GM23338 (cell line): ENCODE measurements around the gene CGRRF1.

Experiments used
- CREB1 ChIP-seq: fragments of 250-450 bp; sonication (Bioruptor Pico); IDR thresholded peaks from 2 replicates; pipeline ENCODE4 v1.5.0; 2020; ENCODE audit warnings: low read depth, mild to moderate bottlenecking, moderate library complexity
- CTCF ChIP-seq, 2 experiments: fragments of 200-600 bp in 1 of 2; sonication (generic) in 1 of 2; conservative IDR thresholded peaks; 2 replicates each; pipeline versions ENCODE4 v1.5.1 to v1.6.1; 2016 to 2017; ENCODE audit warnings: antibody characterized with exemption in 2 of 2, low read depth in 2 of 2, mild to moderate bottlenecking in 2 of 2, moderate library complexity in 1 of 2
- EZH2 ChIP-seq: fragments of 200-600 bp; sonication (generic); IDR thresholded peaks from one replicate; pipeline ENCODE4 v1.8.0; 2017; ENCODE audit warnings: antibody characterized with exemption, mild to moderate bottlenecking, low read depth; ENCODE audit not compliant: unreplicated experiment
- JUNB ChIP-seq: IDR thresholded peaks from one replicate; pipeline ENCODE4 v1.6.1; 2016; ENCODE audit warnings: antibody characterized with exemption; ENCODE audit not compliant: unreplicated experiment
- POLR2AphosphoS5 ChIP-seq: IDR thresholded peaks from 2 replicates; pipeline ENCODE4 v1.6.1; 2016; ENCODE audit warnings: antibody characterized with exemption, low read depth
- ZNF462 ChIP-seq: fragments of 250-450 bp; sonication (Bioruptor Pico); IDR thresholded peaks from 2 replicates; pipeline ENCODE4 v1.5.0; 2020; ENCODE audit warnings: mild to moderate bottlenecking, moderate library complexity

GRCh38 chr14:54500744-54501143 is 9.0 kb upstream of the CGRRF1 start:
- TF ChIP-seq CREB1 (no peak), POLR2AphosphoS5 (no peak), CTCF (conservative IDR thresholded peaks at IDR 0.05; ENCODE audit: low read depth in 2 of 2) (no peak), JUNB (no peak), EZH2 (no peak), ZNF462 (CRISPR knock-in tag) (no peak)
